SK-N-SH (cell line): ENCODE data around the gene GNAT3.

Experiments used
- CTCF ChIP-seq: fragments of 200-600 bp; sonication (generic); IDR thresholded peaks from 2 replicates; pipeline ENCODE4 v1.6.1; 2017; ENCODE audit warnings: antibody characterized with exemption, mild to moderate bottlenecking, moderate library complexity
- EP300 ChIP-seq, 2 experiments: IDR thresholded peaks; 2 replicates each; pipeline versions ENCODE4 v1.4.0 to v1.6.1; 2012; ENCODE audit warnings: borderline replicate concordance in 1 of 2, low read depth in 1 of 2, low read length in 1 of 2
- POLR2AphosphoS5 ChIP-seq: IDR thresholded peaks from 2 replicates; pipeline ENCODE4 v1.6.1; 2012; ENCODE audit warnings: low read depth, low read length
- RAD21 ChIP-seq: IDR thresholded peaks from 2 replicates; pipeline ENCODE4 v1.6.1; 2012; ENCODE audit warnings: mild to moderate bottlenecking, low read length

- TF ChIP-seq CTCF, result no peak
- no peak for TF ChIP-seq POLR2AphosphoS5
- no peak for TF ChIP-seq RAD21
- no peak for TF ChIP-seq EP300 (IDR thresholded peaks at IDR 0.05; ENCODE audit: borderline replicate concordance in 1 of 2, low read depth in 1 of 2, low read length in 1 of 2)
These were observed 84.6 kb downstream of the GNAT3 start for GRCh38 chr7:80427218-80427617.
